Astrocyte (in vitro differentiated cells and primary cell): ENCODE measurements around the gene ST6GALNAC6. TPM values are rescaled to one million over a fixed set of nuclear protein-coding genes. Genes with fewer than 3 reads are reported as not detected.

ENCODE experiments used
- DNase-seq: peaks from one replicate; pipeline ENCODE4 v3.0.0-alpha.2; 2010; ENCODE audit warnings: low read depth
- FAIRE-seq: peaks from 2 replicates; lab custom pipeline; 2011; peaks lifted over from hg19 to GRCh38; lab: Jason Lieb, UNC
- H2AFZ ChIP-seq: 2 replicates; pipeline ENCODE4 v1.6.0; 2012; ENCODE audit warnings: low read depth, low read length, inconsistent platforms
- H3K27ac ChIP-seq: 2 replicates; pipeline ENCODE4 v1.5.1; 2011; ENCODE audit warnings: low read depth, low read length, inconsistent platforms
- H3K27me3 ChIP-seq: 2 replicates; pipeline ENCODE4 v1.6.0; 2011; ENCODE audit warnings: low read length, inconsistent platforms; ENCODE audit not compliant: insufficient read depth
- H3K36me3 ChIP-seq: 2 replicates; pipeline ENCODE4 v1.5.1; 2011; ENCODE audit warnings: low read length, inconsistent platforms; ENCODE audit not compliant: insufficient read depth
- H3K4me1 ChIP-seq: 2 replicates; pipeline ENCODE4 v1.5.1; 2011; ENCODE audit warnings: low read length, inconsistent platforms; ENCODE audit not compliant: insufficient read depth
- H3K4me2 ChIP-seq: 2 replicates; pipeline ENCODE4 v1.6.0; 2012; ENCODE audit warnings: low read length, inconsistent platforms
- H3K4me3 ChIP-seq: 2 replicates; pipeline ENCODE4 v1.5.1; 2011; ENCODE audit warnings: low read depth, mild to moderate bottlenecking, low read length, inconsistent platforms; ENCODE audit not compliant: insufficient read depth
- H3K79me2 ChIP-seq: 2 replicates; pipeline ENCODE4 v1.6.0; 2012; ENCODE audit warnings: mild to moderate bottlenecking, low read length, inconsistent platforms; ENCODE audit not compliant: insufficient read depth
- H3K9ac ChIP-seq: 2 replicates; pipeline ENCODE4 v1.6.0; 2012; ENCODE audit warnings: mild to moderate bottlenecking, low read length, inconsistent platforms
- H3K9me3 ChIP-seq: 2 replicates; pipeline ENCODE4 v1.5.1; 2012; ENCODE audit warnings: low read depth, mild to moderate bottlenecking, low read length, inconsistent platforms; ENCODE audit not compliant: insufficient read depth
- H4K20me1 ChIP-seq: 2 replicates; pipeline ENCODE4 v1.6.0; 2012; ENCODE audit warnings: low read length, inconsistent platforms; ENCODE audit not compliant: insufficient read depth
- H3K27ac Mint-ChIP-seq: one replicate; pipeline ENCODE4 v1.8.0; 2021; ENCODE audit warnings: mild to moderate bottlenecking, mixed read lengths; ENCODE audit not compliant: unreplicated experiment
- H3K27me3 Mint-ChIP-seq: one replicate; pipeline ENCODE4 v1.8.0; 2021; ENCODE audit warnings: low read depth, mixed read lengths; ENCODE audit not compliant: unreplicated experiment
- H3K36me3 Mint-ChIP-seq: one replicate; pipeline ENCODE4 v1.8.0; 2021; ENCODE audit warnings: low read depth, mixed read lengths; ENCODE audit not compliant: unreplicated experiment
- H3K4me1 Mint-ChIP-seq: one replicate; pipeline ENCODE4 v1.8.0; 2021; ENCODE audit warnings: low read depth, mixed read lengths; ENCODE audit not compliant: unreplicated experiment
- H3K4me3 Mint-ChIP-seq: one replicate; pipeline ENCODE4 v1.8.0; 2021; ENCODE audit warnings: mild to moderate bottlenecking, moderate library complexity, mixed read lengths; ENCODE audit not compliant: unreplicated experiment
- H3K9me3 Mint-ChIP-seq: one replicate; pipeline ENCODE4 v1.8.0; 2021; ENCODE audit warnings: mild to moderate bottlenecking, mixed read lengths; ENCODE audit not compliant: unreplicated experiment
- CTCF ChIP-seq: IDR thresholded peaks from 2 replicates; pipeline ENCODE4 v1.5.1; 2011; ENCODE audit warnings: low read depth, mild to moderate bottlenecking, inconsistent platforms, low read length, moderate library complexity; ENCODE audit not compliant: insufficient read depth
- EZH2 ChIP-seq: IDR thresholded peaks from 2 replicates; pipeline ENCODE4 v1.6.1; 2012; ENCODE audit warnings: mild to moderate bottlenecking, low read length, inconsistent platforms; ENCODE audit not compliant: insufficient read depth
- total RNA-seq: library from RNA; stranded (reverse); gene quantifications from 2 replicates; pipeline ENCODE4 v1.2.1, GENCODE V29; 2021

The ST6GALNAC6 gene
- total RNA-seq, 1 donor from 2014 or later = 30.4 TPM

- peak within 1 kb of the TSS; percentile 14 for H3K27ac ChIP-seq
- peaks cover 10% of the 10 kb centered on the region for H4K20me1 ChIP-seq
- no peak within 1 kb of the TSS for H3K27ac Mint-ChIP-seq
- peaks cover 19% of the 10 kb centered on the region for H3K27me3 Mint-ChIP-seq
- FAIRE-seq (no peak), DNase-seq (no peak)
- peak within 1 kb of the TSS; percentile 77 for H2AFZ ChIP-seq
- H3K27me3 ChIP-seq = no peaks in the 10 kb centered on the region
- H3K36me3 ChIP-seq = no peaks in the 10 kb centered on the region
- H3K4me1 ChIP-seq = peaks cover 14% of the 10 kb centered on the region
- no peak for TF ChIP-seq EZH2
- TF ChIP-seq CTCF = no peak
- no peak within 1 kb of the TSS for H3K4me3 Mint-ChIP-seq
- H3K79me2 ChIP-seq = peaks cover 52% of the 10 kb centered on the region
- peaks cover 4% of the 10 kb centered on the region for H3K36me3 Mint-ChIP-seq
- H3K4me3 ChIP-seq = peak within 1 kb of the TSS; percentile 72
- H3K9me3 ChIP-seq = peaks cover 11% of the 10 kb centered on the region
- H3K9ac ChIP-seq = peak within 1 kb of the TSS; percentile 80
- peak within 1 kb of the TSS; percentile 92 for H3K4me2 ChIP-seq
- no peaks in the 10 kb centered on the region for H3K4me1 Mint-ChIP-seq
- H3K9me3 Mint-ChIP-seq = peaks cover 10% of the 10 kb centered on the region
Observed at GRCh38 chr9:127854184-127854806, 45.1 kb downstream of the ST6GALNAC6 start, which contains the start of gene ENG. Gene ENG, minus strand, starts transcription at chr9:127854658. Its CDS starts 303 bp downstream, at chr9:127854355.

GRCh38 chr9:127853312-127854183 lies 45.9 kb downstream of the ST6GALNAC6 start:
- FAIRE-seq = no peak
- Histone ChIP-seq H3K27me3 (no peaks in the 10 kb centered on the region), H4K20me1 (peaks cover 10% of the 10 kb centered on the region), H2AFZ (peak overlapping the region; percentile 77), H3K4me3 (peak overlapping the region; percentile 72), H3K4me1 (peaks cover 14% of the 10 kb centered on the region), H3K9ac (peak overlapping the region; percentile 80), H3K4me2 (peak overlapping the region; percentile 92), H3K79me2 (peaks cover 59% of the 10 kb centered on the region), H3K9me3 (peaks cover 17% of the 10 kb centered on the region), H3K36me3 (no peaks in the 10 kb centered on the region), H3K27ac (peak overlapping the region; percentile 14)
- H3K4me3 Mint-ChIP-seq = no peak overlapping the region
- no peak for DNase-seq
- no peak for TF ChIP-seq EZH2
- no peak for TF ChIP-seq CTCF
- no peak overlapping the region for H3K27ac Mint-ChIP-seq
- H3K9me3 Mint-ChIP-seq = peaks cover 18% of the 10 kb centered on the region
- no peaks in the 10 kb centered on the region for H3K4me1 Mint-ChIP-seq
- H3K27me3 Mint-ChIP-seq = peaks cover 13% of the 10 kb centered on the region
- H3K36me3 Mint-ChIP-seq = peaks cover 4% of the 10 kb centered on the region
